ENCODE measurements around the gene PRX. TPM values are rescaled to one million over a fixed set of nuclear protein-coding genes. Genes with fewer than 3 reads are reported as not detected.
"Not testable (repeated sequence)": the region's sequence is repeated elsewhere in the genome, so short reads cannot be mapped to it uniquely, and the experiment has no call there.

PRX gene
- total RNA-seq, 1 donor from 2014 or later: 3.8 TPM

GRCh38 chr19:40379446-40380198 lies 33.6 kb downstream of the PRX start:
- intact Hi-C loops (cut with DNase I): no loop called here
- DNase-seq (no peak), ATAC-seq (ENCODE audit: poor library complexity) (no peak)

GRCh38 chr19:40378509-40378908 lies 34.7 kb downstream of the PRX start:
- no peak for ATAC-seq (ENCODE audit: poor library complexity)
- intact Hi-C loops (cut with DNase I): no loop called here
- DNase-seq: no peak

GRCh38 chr19:40377876-40378385 lies 35.2 kb downstream of the PRX start:
- no peak for ATAC-seq (ENCODE audit: poor library complexity)
- no peak for DNase-seq
- intact Hi-C loops (cut with DNase I): no loop called here

GRCh38 chr19:40376286-40376862 lies 36.8 kb downstream of the PRX start:
- ATAC-seq (ENCODE audit: poor library complexity) (no peak), DNase-seq (no peak)
- intact Hi-C loops (cut with DNase I): no loop called here

- DNase-seq (no peak), ATAC-seq (ENCODE audit: poor library complexity) (no peak)
- intact Hi-C loops (cut with DNase I): no loop called here
Observed at GRCh38 chr19:40374084-40374483, 39.1 kb downstream of the PRX start.

GRCh38 chr19:40371802-40372122 lies 41.4 kb downstream of the PRX start:
- intact Hi-C loops (cut with DNase I): no loop called here
- DNase-seq (no peak), ATAC-seq (ENCODE audit: poor library complexity) (no peak)

GRCh38 chr19:40370997-40371801 lies 42.0 kb downstream of the PRX start:
- no peak for DNase-seq
- no peak for ATAC-seq (ENCODE audit: poor library complexity)
- intact Hi-C loops (cut with DNase I): no loop called here

GRCh38 chr19:40370253-40370652 lies 42.9 kb downstream of the PRX start:
- ATAC-seq (ENCODE audit: poor library complexity); DNase-seq; intact Hi-C loops (cut with DNase I): not testable (repeated sequence)

- intact Hi-C loops (cut with DNase I): no loop called here
- DNase-seq: no peak
- ATAC-seq (ENCODE audit: poor library complexity): no peak
Observed at GRCh38 chr19:40369797-40370196, 43.4 kb downstream of the PRX start.

GRCh38 chr19:40367577-40368434 lies 45.4 kb downstream of the PRX start:
- intact Hi-C loops (cut with DNase I): no loop called here
- no peak for DNase-seq
- ATAC-seq (ENCODE audit: poor library complexity): no peak

GRCh38 chr19:40366697-40367561 lies 46.2 kb downstream of the PRX start:
- intact Hi-C loops (cut with DNase I): no loop called here
- DNase-seq (no peak), ATAC-seq (ENCODE audit: poor library complexity) (no peak)

- intact Hi-C loops (cut with DNase I): no loop called here
- ATAC-seq (ENCODE audit: poor library complexity) (peak; percentile 84), DNase-seq (peak; percentile 72)
Observed at GRCh38 chr19:40365613-40366401, 47.4 kb downstream of the PRX start.

GRCh38 chr19:40365010-40365409 lies 48.2 kb downstream of the PRX start:
- intact Hi-C loops (cut with DNase I): no loop called here
- DNase-seq: no peak
- ATAC-seq (ENCODE audit: poor library complexity): no peak

GRCh38 chr19:40363069-40363468 lies 50.1 kb downstream of the PRX start:
- ATAC-seq (ENCODE audit: poor library complexity) (no peak), DNase-seq (no peak)
- intact Hi-C loops (cut with DNase I): no loop called here

- ATAC-seq (ENCODE audit: poor library complexity) (no peak), DNase-seq (no peak)
- intact Hi-C loops (cut with DNase I): no loop called here
Observed at GRCh38 chr19:40362160-40362559, 51.0 kb downstream of the PRX start.

- intact Hi-C loops (cut with DNase I): no loop called here
- ATAC-seq (ENCODE audit: poor library complexity) (peak; percentile 30), DNase-seq (no peak)
Observed at GRCh38 chr19:40360708-40361241, 52.4 kb downstream of the PRX start.

Measured in Right ventricle myocardium superior (tissue), 1 donor.